RWPE2 (cell line): ENCODE data around the gene C15orf39.
"Not testable (repeated sequence)": the region's sequence is repeated elsewhere in the genome, so short reads cannot be mapped to it uniquely, and the experiment has no call there.

Experiments
- ATAC-seq: fragments of 200-7000 bp; cut with Tn5 transposase; 3 replicates; pipeline ENCODE4 v1.9.1; 2021; ENCODE audit warnings: low read depth
- DNase-seq: peaks from one replicate; pipeline ENCODE4 v3.0.0-alpha.2; 2020; ENCODE audit warnings: low spot score
- H3K27ac ChIP-seq: fragments of 450-650 bp; 2 replicates; pipeline ENCODE4 v1.5.1; 2017; ENCODE audit warnings: mild to moderate bottlenecking; ENCODE audit not compliant: poor library complexity, severe bottlenecking
- H3K27me3 ChIP-seq: fragments of 250-450 bp; sonication (Bioruptor Pico); 2 replicates; pipeline ENCODE4 v1.5.1; 2021; ENCODE audit warnings: mild to moderate bottlenecking, moderate library complexity; ENCODE audit not compliant: insufficient read depth, poor library complexity, severe bottlenecking
- H3K36me3 ChIP-seq: fragments of 250-450 bp; sonication (Bioruptor Pico); 2 replicates; pipeline ENCODE4 v1.5.1; 2020; ENCODE audit warnings: low read depth, mild to moderate bottlenecking, moderate library complexity
- H3K4me1 ChIP-seq: fragments of 250-450 bp; sonication (Bioruptor Pico); 2 replicates; pipeline ENCODE4 v1.5.1; 2021; ENCODE audit warnings: mild to moderate bottlenecking, moderate library complexity; ENCODE audit not compliant: insufficient read depth, poor library complexity, severe bottlenecking
- H3K4me3 ChIP-seq: fragments of 250-450 bp; sonication (Bioruptor Pico); 2 replicates; pipeline ENCODE4 v1.5.1; 2021; ENCODE audit warnings: mild to moderate bottlenecking, moderate library complexity; ENCODE audit not compliant: severe bottlenecking
- H3K9me3 ChIP-seq: fragments of 250-450 bp; sonication (Bioruptor Pico); 2 replicates; pipeline ENCODE4 v1.5.1; 2021; ENCODE audit warnings: mild to moderate bottlenecking, moderate library complexity; ENCODE audit not compliant: severe bottlenecking
- CTCF ChIP-seq: fragments of 450-650 bp; IDR thresholded peaks from one replicate; pipeline ENCODE4 v1.5.1; 2017; ENCODE audit warnings: mild to moderate bottlenecking, moderate library complexity; ENCODE audit not compliant: poor library complexity, severe bottlenecking

The C15orf39 gene

GRCh38 chr15:75161106-75161916 is 40.4 kb upstream of the C15orf39 start:
- TF ChIP-seq CTCF, result no peak
- H3K27ac ChIP-seq, result no peak overlapping the region
- no peaks in the 10 kb centered on the region for H3K27me3 ChIP-seq
- no peaks in the 10 kb centered on the region for H3K36me3 ChIP-seq
- H3K9me3 ChIP-seq, result no peaks in the 10 kb centered on the region
- H3K4me1 ChIP-seq, result no peaks in the 10 kb centered on the region
- DNase-seq, result no peak
- H3K4me3 ChIP-seq, result no peak overlapping the region
- ATAC-seq, result no peak

GRCh38 chr15:75161917-75162414 is 39.7 kb upstream of the C15orf39 start:
- no peaks in the 10 kb centered on the region for H3K36me3 ChIP-seq
- no peak overlapping the region for H3K4me3 ChIP-seq
- no peaks in the 10 kb centered on the region for H3K9me3 ChIP-seq
- ATAC-seq (no peak), DNase-seq (no peak)
- no peak for TF ChIP-seq CTCF
- H3K4me1 ChIP-seq, result no peaks in the 10 kb centered on the region
- H3K27ac ChIP-seq, result no peak overlapping the region
- H3K27me3 ChIP-seq, result no peaks in the 10 kb centered on the region

GRCh38 chr15:75163150-75163564 is 38.5 kb upstream of the C15orf39 start:
- Histone ChIP-seq H3K36me3 (no peaks in the 10 kb centered on the region), H3K27ac (no peak overlapping the region), H3K4me3 (no peak overlapping the region), H3K4me1 (peaks cover 8% of the 10 kb centered on the region), H3K9me3 (no peaks in the 10 kb centered on the region), H3K27me3 (no peaks in the 10 kb centered on the region)
- TF ChIP-seq CTCF, result no peak
- ATAC-seq, result no peak
- DNase-seq, result no peak

GRCh38 chr15:75164625-75165350 is 36.9 kb upstream of the C15orf39 start:
- no peaks in the 10 kb centered on the region for H3K36me3 ChIP-seq
- no peak for DNase-seq
- peaks cover 6% of the 10 kb centered on the region for H3K9me3 ChIP-seq
- H3K27ac ChIP-seq, result no peak overlapping the region
- H3K4me1 ChIP-seq, result peaks cover 10% of the 10 kb centered on the region
- H3K27me3 ChIP-seq, result no peaks in the 10 kb centered on the region
- no peak overlapping the region for H3K4me3 ChIP-seq
- no peak for ATAC-seq
- no peak for TF ChIP-seq CTCF

GRCh38 chr15:75166489-75167063 is 35.1 kb upstream of the C15orf39 start:
- Histone ChIP-seq H3K27ac (peak overlapping the region; percentile 88), H3K4me1 (peaks cover 28% of the 10 kb centered on the region)
- ATAC-seq, H3K36me3 ChIP-seq, H3K27me3 ChIP-seq, H3K4me3 ChIP-seq, H3K9me3 ChIP-seq, DNase-seq: not testable (repeated sequence)
